Sigmoid colon (tissue), 4 donors: ENCODE data around the gene IL36RN.

ENCODE experiments used
- CTCF ChIP-seq, 4 experiments: fragments of 450-650 bp in 3 of 4; fragments of 200-600 bp in 1 of 4; IDR thresholded peaks; one replicate each; pipeline ENCODE4 v1.5.1; 2016 to 2019; ENCODE audit warnings: antibody characterized with exemption in 4 of 4, mild to moderate bottlenecking in 3 of 4, moderate library complexity in 2 of 4
- POLR2A ChIP-seq, 2 donors: fragments of 450-650 bp; IDR thresholded peaks; one replicate each; pipeline ENCODE4 v1.6.1; 2016; ENCODE audit warnings: antibody characterized with exemption in 2 of 2, mild to moderate bottlenecking in 2 of 2, moderate library complexity in 2 of 2
- POLR2AphosphoS5 ChIP-seq, 4 donors: sonication (generic); formaldehyde crosslinking; IDR thresholded peaks; one replicate each; pipeline ENCODE4 v1.6.1; 2017; ENCODE audit warnings: antibody characterized with exemption in 4 of 4

DNA sequence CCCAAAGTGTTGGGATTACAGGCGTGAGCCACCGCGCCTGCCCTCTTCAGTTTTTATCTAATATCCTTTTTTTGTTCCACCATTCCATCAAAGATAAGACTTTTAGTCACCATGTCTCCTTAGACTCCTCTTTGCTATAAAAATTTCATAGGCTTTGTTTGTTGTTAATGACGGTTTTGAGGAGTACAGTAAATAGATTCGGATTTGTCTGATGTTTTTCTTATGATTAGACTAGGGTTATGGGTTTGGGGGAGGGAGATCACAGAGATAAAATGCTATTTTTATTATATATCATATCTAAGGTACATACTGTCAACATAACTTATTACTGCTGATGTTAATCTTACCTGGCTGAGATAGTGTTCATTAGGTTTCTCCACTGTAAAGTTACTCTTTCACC, 12.5 kb upstream of the IL36RN start:
- TF ChIP-seq CTCF (IDR thresholded peaks at IDR 0.05) (no peak), POLR2A (IDR thresholded peaks at IDR 0.05) (no peak), POLR2AphosphoS5 (IDR thresholded peaks at IDR 0.05) (no peak)
